ENCODE results near the gene DYNLL1.
"Not testable (repeated sequence)": the region's sequence is repeated elsewhere in the genome, so short reads cannot be mapped to it uniquely, and the experiment has no call there.

Gene DYNLL1

GRCh38 chr12:120515496-120515895, 19.6 kb downstream of the DYNLL1 start:
- no peak for DNase-seq (ENCODE audit: low spot score)

DNA sequence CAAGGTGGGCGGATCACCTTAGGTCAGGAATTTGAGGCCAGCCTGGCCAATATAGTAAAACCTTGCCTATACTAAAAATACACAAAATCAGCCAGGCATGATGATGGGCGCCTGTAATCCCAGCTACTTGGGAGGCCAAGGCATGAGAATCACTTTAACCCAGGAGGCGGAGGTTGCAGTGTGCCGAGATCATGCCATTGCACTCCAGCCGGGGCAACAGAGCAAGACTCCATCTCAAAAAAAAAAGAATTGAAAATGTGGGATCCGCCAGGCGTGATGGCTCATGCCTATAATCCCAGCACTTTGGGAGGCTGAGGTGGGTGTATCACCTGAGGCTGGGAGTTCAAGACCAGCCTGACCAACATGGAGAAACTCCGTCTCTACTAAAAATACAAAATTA, 23.4 kb downstream of the DYNLL1 start:
- DNase-seq (ENCODE audit: low spot score) = not testable (repeated sequence)

DNA sequence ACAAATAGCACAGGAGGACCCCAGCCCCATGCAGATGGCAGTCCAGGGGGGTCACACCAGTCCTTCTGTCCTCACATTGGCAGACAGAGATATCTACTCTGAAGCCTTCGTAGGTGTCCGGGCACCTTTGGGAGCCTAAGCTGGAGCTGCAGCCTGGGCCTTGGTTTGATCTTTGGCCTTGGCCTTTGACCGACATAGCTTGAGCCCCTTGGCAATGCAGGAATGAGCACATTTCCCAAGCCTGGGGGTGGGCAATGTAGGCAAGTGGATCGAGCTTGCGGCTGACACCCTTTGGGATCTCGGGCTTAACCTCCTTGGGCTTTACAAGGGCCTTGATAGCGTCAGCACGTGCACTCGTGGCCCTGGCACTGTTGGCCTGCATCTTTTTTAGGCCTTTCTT, 26.7 kb downstream of the DYNLL1 start:
- DNase-seq (ENCODE audit: low spot score) = no peak

- peak; percentile 91 for DNase-seq (ENCODE audit: low spot score)
These were observed 33.1 kb downstream of the DYNLL1 start, which contains the start of gene COQ5 for GRCh38 chr12:120528861-120529525. COQ5 (minus strand) TSS chr12:120529158; CDS start chr12:120529141, 17 bp downstream.

- DNase-seq (ENCODE audit: low spot score) = peak; percentile 55
These were observed 33.9 kb downstream of the DYNLL1 start for GRCh38 chr12:120529641-120530417.

- not testable (repeated sequence) for DNase-seq (ENCODE audit: low spot score)
These were observed 34.5 kb downstream of the DYNLL1 start for GRCh38 chr12:120530418-120530761.

- DNase-seq (ENCODE audit: low spot score) = no peak
These were observed 36.9 kb downstream of the DYNLL1 start for GRCh38 chr12:120532701-120533238.

- peak; percentile 92 for DNase-seq (ENCODE audit: low spot score)
These were observed 38.3 kb downstream of the DYNLL1 start, which contains the start of gene RNF10 for GRCh38 chr12:120534203-120534702. RNF10 (plus strand) TSS chr12:120534356; CDS start chr12:120534812, 456 bp downstream.

GRCh38 chr12:120534703-120535655, 39.1 kb downstream of the DYNLL1 start:
- peak; percentile 70 for DNase-seq (ENCODE audit: low spot score)

DNA sequence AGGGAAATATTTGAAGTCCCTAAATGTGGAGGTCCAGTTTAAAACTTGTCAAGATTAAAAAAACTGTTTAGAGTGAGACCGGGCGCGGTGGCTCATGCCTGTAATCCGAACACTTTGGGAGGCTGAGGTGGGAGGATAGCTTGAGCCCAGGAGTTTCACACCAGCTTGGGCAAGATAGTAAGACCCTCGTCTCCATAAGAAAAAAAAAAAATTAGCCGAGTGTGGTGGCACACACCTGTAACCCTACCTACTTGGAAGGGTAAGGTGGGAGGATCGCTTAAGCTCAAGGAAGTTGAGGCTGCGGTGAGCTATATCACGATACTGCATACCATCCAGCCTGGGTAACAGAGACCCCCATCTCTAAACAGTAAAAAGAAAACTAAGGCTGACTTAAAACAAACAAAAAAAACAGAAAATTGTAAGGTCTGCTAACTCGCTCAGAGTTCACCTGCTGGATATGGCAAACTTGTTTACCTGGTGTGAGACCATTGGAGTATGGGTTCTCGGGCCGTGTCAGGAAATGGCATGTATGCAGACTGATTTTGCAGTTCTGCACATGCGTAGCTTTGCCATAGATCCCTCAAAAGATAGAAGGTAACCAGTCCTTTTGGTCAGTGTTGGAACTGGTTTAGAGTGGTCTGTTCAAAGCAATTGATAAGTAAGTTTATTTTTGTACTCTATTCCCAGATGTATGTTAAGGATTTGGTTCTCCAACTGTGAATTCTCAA, 40.3 kb downstream of the DYNLL1 start:
- DNase-seq (ENCODE audit: low spot score) = no peak

- DNase-seq (ENCODE audit: low spot score) = no peak
These were observed 41.9 kb downstream of the DYNLL1 start for GRCh38 chr12:120537856-120538220.

DNA sequence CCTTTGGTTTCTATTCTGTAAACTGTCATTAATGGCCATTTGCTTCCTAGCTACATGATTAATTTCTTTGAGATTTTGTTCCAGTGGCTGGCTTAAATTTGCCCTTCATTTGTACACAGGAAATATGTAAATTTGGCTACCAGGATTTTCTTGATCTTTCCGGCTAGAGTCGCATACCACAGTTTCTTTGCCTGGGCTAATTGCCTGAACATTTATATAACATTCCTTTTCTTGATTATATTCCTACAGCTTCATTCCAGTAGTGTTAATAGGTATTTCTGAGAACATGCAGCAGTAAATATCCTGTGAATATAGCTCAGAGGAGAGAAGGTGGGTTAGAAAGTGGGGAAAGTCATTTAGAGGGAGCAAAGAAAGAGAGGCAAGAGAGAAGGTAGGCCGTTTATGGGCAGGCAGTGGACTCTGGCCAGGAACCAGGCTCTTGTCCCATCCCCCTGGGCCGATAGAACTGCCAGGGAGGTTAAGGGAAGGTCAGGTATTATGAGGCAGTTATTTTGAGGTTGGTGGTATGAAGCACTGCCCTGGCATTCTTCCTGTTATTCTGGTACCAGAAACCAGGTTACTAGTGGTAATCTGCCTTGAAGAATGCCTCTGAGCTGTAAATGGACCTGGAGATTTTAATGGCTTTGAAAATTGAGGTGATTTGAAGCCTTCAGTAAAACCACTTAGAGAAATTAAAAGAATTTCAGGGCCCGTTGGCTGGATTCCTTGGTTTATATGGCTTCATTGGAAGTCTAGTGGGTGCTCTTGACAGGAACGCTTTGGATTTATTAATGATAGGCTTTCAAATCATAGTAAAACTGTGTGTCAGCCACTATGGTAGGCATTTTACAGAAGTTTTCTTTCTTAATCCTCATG, 42.6 kb downstream of the DYNLL1 start:
- DNase-seq (ENCODE audit: low spot score) = peak; percentile 35

GRCh38 chr12:120539303-120539702, 43.4 kb downstream of the DYNLL1 start:
- peak; percentile 25 for DNase-seq (ENCODE audit: low spot score)

- peak; percentile 29 for DNase-seq (ENCODE audit: low spot score)
These were observed 44.5 kb downstream of the DYNLL1 start for GRCh38 chr12:120540445-120540844.

DNA sequence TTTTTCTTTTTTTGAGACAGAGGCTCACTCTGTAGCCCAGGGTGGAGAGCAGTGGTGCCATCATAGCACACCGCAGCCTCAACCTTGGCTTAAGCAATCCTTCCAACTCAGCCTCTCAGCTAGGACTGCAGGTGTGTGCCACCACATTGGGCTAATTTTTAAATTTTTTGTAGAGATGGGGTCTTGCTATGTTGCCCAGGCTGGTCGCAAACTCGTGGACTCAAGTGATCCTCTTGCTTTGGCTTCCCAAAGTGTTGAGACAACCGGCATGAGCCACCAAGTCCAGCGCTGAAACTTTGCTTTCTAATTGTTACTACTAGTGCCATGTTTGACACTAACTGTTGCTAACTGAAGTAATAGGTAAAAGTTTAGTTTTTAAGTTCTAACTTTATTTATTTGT, 46.3 kb downstream of the DYNLL1 start:
- DNase-seq (ENCODE audit: low spot score) = no peak

DNA sequence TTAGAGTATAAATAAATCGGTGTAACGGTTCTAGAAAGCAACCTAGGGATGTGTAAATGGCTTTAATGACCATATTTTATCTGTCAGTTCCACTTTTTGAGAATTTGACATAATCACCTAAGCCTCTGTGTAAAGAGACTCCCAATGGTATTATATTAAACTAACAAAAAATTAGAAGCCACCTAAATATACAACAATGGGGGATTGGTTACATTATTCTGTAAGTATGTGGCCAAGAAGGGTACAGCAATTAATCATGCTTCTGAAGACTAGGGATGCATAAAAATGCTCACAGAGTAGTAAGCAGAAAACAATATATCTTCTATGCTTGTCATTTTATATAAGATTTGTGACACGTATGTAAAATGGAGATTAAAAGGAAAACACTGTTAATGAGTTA, 48.8 kb downstream of the DYNLL1 start:
- DNase-seq (ENCODE audit: low spot score) = no peak

DNA sequence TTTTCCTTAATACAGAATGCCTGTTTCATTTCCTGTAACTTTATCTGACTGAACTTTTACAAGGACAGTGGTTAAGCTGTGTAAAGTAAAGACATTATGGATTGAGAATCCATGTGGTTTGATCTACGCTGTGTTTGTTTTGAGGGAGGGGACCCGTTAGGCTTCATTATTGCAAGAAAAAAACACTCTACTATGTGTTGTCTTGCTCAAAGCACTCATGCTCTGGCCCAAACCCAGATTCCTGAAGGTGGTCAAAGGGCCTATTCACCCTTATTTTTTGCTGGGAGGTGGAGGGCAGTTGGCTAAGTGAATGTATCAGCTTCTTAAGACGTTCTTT, 50.1 kb downstream of the DYNLL1 start:
- DNase-seq (ENCODE audit: low spot score) = no peak
